GM12874 (cell line): ENCODE results near the gene SNX11.

Source experiments
- CTCF ChIP-seq: IDR thresholded peaks from 2 replicates; pipeline ENCODE4 v1.5.1; 2011; ENCODE audit warnings: low read depth, mild to moderate bottlenecking, control low read depth, low read length, moderate library complexity; ENCODE audit not compliant: insufficient read depth

Gene SNX11

GRCh38 chr17:48066192-48066591, 41.4 kb upstream of the SNX11 start:
- no peak for TF ChIP-seq CTCF

- TF ChIP-seq CTCF = no peak
Observed at GRCh38 chr17:48066656-48067055, 40.9 kb upstream of the SNX11 start.

- TF ChIP-seq CTCF = no peak
Observed at GRCh38 chr17:48067245-48067644, 40.3 kb upstream of the SNX11 start.

- peak; percentile 43 for TF ChIP-seq CTCF
Observed at GRCh38 chr17:48068491-48068961, 39.0 kb upstream of the SNX11 start.

- TF ChIP-seq CTCF = no peak
Observed at GRCh38 chr17:48070195-48070594, 37.4 kb upstream of the SNX11 start.

- no peak for TF ChIP-seq CTCF
Observed at GRCh38 chr17:48071654-48072053, 35.9 kb upstream of the SNX11 start.

GRCh38 chr17:48074322-48075081, 33.1 kb upstream of the SNX11 start:
- peak; percentile 70; the same call in 1 of the 2 replicates for TF ChIP-seq CTCF
